Loucy (cell line): ENCODE data around the gene NHS.

Experiments used
- H2AFZ ChIP-seq: fragments of 200-600 bp; sonication (generic); 2 replicates; pipeline ENCODE4 v1.6.0; 2016; ENCODE audit warnings: antibody characterized with exemption, mild to moderate bottlenecking, low read length, moderate library complexity
- H3F3A ChIP-seq: fragments of 200-600 bp; 2 replicates; pipeline ENCODE4 v1.6.0; 2016; ENCODE audit warnings: antibody characterized with exemption, low read depth, mild to moderate bottlenecking
- H3K27me3 ChIP-seq: fragments of 200-600 bp; sonication (generic); 2 replicates; pipeline ENCODE4 v1.6.1; 2014; ENCODE audit warnings: low read length, mild to moderate bottlenecking; ENCODE audit not compliant: insufficient read depth, poor library complexity, severe bottlenecking
- H3K36me3 ChIP-seq: fragments of 200-600 bp; sonication (generic); 2 replicates; pipeline ENCODE4 v1.6.1; 2016; ENCODE audit warnings: low read length; ENCODE audit not compliant: insufficient read depth
- H3K4me1 ChIP-seq: fragments of 200-600 bp; sonication (generic); 2 replicates; pipeline ENCODE4 v1.5.1; 2014; ENCODE audit warnings: low read length, mild to moderate bottlenecking; ENCODE audit not compliant: insufficient read depth, poor library complexity, severe bottlenecking
- H3K4me2 ChIP-seq: fragments of 200-600 bp; sonication (generic); 2 replicates; pipeline ENCODE4 v1.6.0; 2014; ENCODE audit warnings: antibody characterized with exemption, low read length, low read depth, mild to moderate bottlenecking; ENCODE audit not compliant: poor library complexity, severe bottlenecking
- H3K4me3 ChIP-seq: fragments of 200-600 bp; sonication (generic); 2 replicates; pipeline ENCODE4 v1.5.1; 2014; ENCODE audit warnings: low read length, mild to moderate bottlenecking, mixed read lengths; ENCODE audit not compliant: poor library complexity, severe bottlenecking
- H3K79me2 ChIP-seq: fragments of 200-600 bp; sonication (generic); 2 replicates; pipeline ENCODE4 v1.6.1; 2014; ENCODE audit warnings: low read length; ENCODE audit not compliant: insufficient read depth
- H3K9ac ChIP-seq: fragments of 200-600 bp; sonication (generic); 2 replicates; pipeline ENCODE4 v1.6.0; 2014; ENCODE audit warnings: mild to moderate bottlenecking, low read depth, low read length, moderate library complexity; ENCODE audit not compliant: poor library complexity, severe bottlenecking
- H3K9me2 ChIP-seq: fragments of 200-600 bp; sonication (generic); replicated peaks from 2 replicates; pipeline ENCODE4 v1.6.1; 2016; ENCODE audit warnings: low read depth, low read length, mixed read lengths
- H3K9me3 ChIP-seq: fragments of 200-600 bp; sonication (generic); 2 replicates; pipeline ENCODE4 v1.6.1; 2014; ENCODE audit warnings: mild to moderate bottlenecking, antibody characterized with exemption, low read length, low read depth; ENCODE audit not compliant: insufficient read depth
- H4K20me1 ChIP-seq: fragments of 200-600 bp; sonication (generic); 2 replicates; pipeline ENCODE4 v1.6.0; 2014; ENCODE audit warnings: antibody characterized with exemption, low read length, mild to moderate bottlenecking; ENCODE audit not compliant: insufficient read depth, poor library complexity, severe bottlenecking
- EZH2phosphoT487 ChIP-seq: fragments of 200-600 bp; IDR thresholded peaks from 2 replicates; pipeline ENCODE4 v1.6.1; 2018; ENCODE audit warnings: antibody characterized with exemption, mild to moderate bottlenecking, moderate library complexity, borderline replicate concordance
- TF ChIP-seq, protein P1 (sequence below): fragments of 200-600 bp; sonication (generic); conservative IDR thresholded peaks from 2 replicates; pipeline ENCODE4 v1.5.1; 2014; ENCODE audit warnings: mild to moderate bottlenecking, antibody characterized with exemption, low read length

NHS gene

DNA sequence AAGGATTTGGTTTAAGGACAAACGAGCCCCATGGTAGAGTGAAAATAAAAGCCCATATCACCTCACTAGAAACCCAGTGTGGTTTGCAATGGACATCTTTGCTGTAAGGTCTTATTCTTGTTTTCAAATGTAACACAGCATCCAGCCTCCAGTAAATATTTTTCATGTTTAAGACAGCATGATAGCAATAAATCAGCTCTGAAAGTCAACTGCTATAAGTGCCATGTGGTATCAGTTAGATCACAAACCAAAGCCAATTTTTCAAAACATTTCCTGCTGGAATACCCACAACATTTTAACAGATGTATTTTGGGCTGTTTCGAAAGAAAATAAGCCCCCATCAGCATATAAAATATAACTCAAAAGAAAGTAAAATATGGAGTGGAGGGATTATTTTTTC is 338.3 kb downstream of the NHS start:
- Histone ChIP-seq H3K79me2 (no peaks in the 10 kb centered on the region), H4K20me1 (no peaks in the 10 kb centered on the region), H3K36me3 (no peaks in the 10 kb centered on the region), H3K9me2 (no peaks in the 10 kb centered on the region), H3F3A (no peaks in the 10 kb centered on the region), H3K27me3 (no peaks in the 10 kb centered on the region), H3K4me3 (no peak overlapping the region), H3K9ac (no peak overlapping the region), H3K4me2 (no peak overlapping the region), H3K4me1 (no peaks in the 10 kb centered on the region), H3K9me3 (no peaks in the 10 kb centered on the region), H2AFZ (no peak overlapping the region)
- TF ChIP-seq, protein P1, sequence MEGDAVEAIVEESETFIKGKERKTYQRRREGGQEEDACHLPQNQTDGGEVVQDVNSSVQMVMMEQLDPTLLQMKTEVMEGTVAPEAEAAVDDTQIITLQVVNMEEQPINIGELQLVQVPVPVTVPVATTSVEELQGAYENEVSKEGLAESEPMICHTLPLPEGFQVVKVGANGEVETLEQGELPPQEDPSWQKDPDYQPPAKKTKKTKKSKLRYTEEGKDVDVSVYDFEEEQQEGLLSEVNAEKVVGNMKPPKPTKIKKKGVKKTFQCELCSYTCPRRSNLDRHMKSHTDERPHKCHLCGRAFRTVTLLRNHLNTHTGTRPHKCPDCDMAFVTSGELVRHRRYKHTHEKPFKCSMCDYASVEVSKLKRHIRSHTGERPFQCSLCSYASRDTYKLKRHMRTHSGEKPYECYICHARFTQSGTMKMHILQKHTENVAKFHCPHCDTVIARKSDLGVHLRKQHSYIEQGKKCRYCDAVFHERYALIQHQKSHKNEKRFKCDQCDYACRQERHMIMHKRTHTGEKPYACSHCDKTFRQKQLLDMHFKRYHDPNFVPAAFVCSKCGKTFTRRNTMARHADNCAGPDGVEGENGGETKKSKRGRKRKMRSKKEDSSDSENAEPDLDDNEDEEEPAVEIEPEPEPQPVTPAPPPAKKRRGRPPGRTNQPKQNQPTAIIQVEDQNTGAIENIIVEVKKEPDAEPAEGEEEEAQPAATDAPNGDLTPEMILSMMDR: no peak
- TF ChIP-seq EZH2phosphoT487: no peak

DNA sequence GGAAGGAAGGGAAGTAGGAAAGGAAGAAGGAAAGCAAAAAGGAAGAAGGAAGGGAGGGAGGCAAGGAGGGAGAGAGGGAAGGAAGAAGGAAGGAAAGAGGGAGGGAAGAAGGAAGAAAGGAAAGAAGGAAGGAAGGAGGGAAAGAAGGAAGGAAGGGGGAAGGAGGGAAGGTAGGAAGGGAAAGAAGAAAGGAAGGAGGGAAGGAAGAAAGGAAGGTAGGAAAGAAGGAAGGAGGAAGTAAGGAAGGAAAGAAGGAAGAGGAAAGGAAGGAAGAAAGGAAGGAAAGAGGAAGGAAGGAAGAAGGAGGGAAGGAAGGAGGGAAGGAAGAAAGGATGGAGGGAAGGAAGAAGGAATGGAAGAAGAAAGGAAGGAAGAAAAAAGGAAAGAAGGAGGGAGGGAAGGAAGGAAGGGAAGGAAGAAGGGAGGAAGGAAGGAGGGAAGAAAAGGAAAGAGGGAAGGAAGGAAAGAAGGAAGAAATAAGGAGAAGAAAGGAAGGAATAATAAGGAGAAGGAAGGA is 343.7 kb downstream of the NHS start:
- no peaks in the 10 kb centered on the region for H3K9me2 ChIP-seq
- no peaks in the 10 kb centered on the region for H3K9me3 ChIP-seq
- no peaks in the 10 kb centered on the region for H4K20me1 ChIP-seq
- TF ChIP-seq, protein P1: no peak
- TF ChIP-seq EZH2phosphoT487: no peak
- no peaks in the 10 kb centered on the region for H3F3A ChIP-seq
- no peak overlapping the region for H3K4me3 ChIP-seq
- H2AFZ ChIP-seq: no peak overlapping the region
- no peak overlapping the region for H3K4me2 ChIP-seq
- H3K4me1 ChIP-seq: no peaks in the 10 kb centered on the region
- H3K27me3 ChIP-seq: no peaks in the 10 kb centered on the region
- no peaks in the 10 kb centered on the region for H3K79me2 ChIP-seq
- H3K36me3 ChIP-seq: no peaks in the 10 kb centered on the region
- H3K9ac ChIP-seq: no peak overlapping the region

DNA sequence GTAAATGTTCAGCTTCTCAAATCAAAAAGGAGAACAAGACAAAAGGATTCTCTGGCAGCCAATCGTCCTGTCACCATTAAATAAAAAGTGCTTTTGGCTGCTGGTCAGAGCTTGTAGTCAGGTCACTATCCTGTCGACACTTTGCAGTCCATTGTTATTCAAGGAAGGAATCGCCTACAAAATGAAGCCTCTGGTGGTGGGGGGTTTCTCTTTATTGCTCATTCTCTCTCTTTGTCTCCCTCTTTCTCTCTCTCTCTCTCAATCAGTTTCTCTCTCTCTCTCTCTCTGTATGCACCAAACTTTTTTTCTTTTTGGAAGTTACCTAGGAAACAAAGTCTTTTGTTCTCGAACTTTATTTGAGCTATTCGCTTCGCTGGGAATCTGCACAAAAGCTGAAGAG is 344.7 kb downstream of the NHS start:
- H3K9me3 ChIP-seq: no peaks in the 10 kb centered on the region
- no peaks in the 10 kb centered on the region for H3K79me2 ChIP-seq
- no peaks in the 10 kb centered on the region for H3F3A ChIP-seq
- no peaks in the 10 kb centered on the region for H3K36me3 ChIP-seq
- TF ChIP-seq, protein P1: no peak
- no peak for TF ChIP-seq EZH2phosphoT487
- no peak overlapping the region for H3K4me3 ChIP-seq
- H3K9me2 ChIP-seq: no peaks in the 10 kb centered on the region
- H3K27me3 ChIP-seq: no peaks in the 10 kb centered on the region
- no peak overlapping the region for H3K4me2 ChIP-seq
- H3K4me1 ChIP-seq: no peaks in the 10 kb centered on the region
- H2AFZ ChIP-seq: no peak overlapping the region
- no peak overlapping the region for H3K9ac ChIP-seq
- H4K20me1 ChIP-seq: no peaks in the 10 kb centered on the region
